ENCODE measurements around the gene CRELD2. TPM values are rescaled to one million over a fixed set of nuclear protein-coding genes. Genes with fewer than 3 reads are reported as not detected.

The CRELD2 gene
- total and polyA plus RNA-seq, 2 of the 8 experiments (the other 6 are each of a cell fraction or from before 2014, with no cell fraction given), result 24.5 to 36.6 TPM

DNA sequence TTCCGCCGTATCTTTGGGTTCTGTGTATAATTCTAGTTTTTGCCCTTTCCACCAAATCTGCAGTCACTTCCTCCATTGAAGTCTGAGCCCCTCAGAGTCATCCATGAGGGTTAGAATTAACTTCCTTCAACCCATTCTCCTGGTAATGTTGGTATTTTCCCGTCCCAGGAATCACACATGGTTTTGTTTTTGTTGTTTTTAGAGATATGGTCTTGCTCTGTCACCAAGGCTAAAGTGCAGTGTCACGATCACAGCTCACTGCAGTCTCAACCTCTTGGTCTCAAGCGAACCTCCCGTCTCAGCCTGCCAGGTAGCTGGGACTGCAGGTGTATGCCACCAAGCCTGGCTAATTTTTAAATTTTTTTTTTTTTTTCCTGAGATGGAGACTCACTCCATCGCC is 46.1 kb upstream of the CRELD2 start (continued):
- TF ChIP-seq SRF (IDR thresholded peaks at IDR 0.05; ENCODE audit: low read depth, low read length) (no peak), TCF12 (IDR thresholded peaks at IDR 0.05; ENCODE audit: low read depth, low read length) (no peak), BCL11A (IDR thresholded peaks at IDR 0.05; ENCODE audit: low read depth in 2 of 2, low read length in 2 of 2) (no peak), RFX5 (IDR thresholded peaks at IDR 0.05; ENCODE audit: borderline replicate concordance, low read depth, low read length) (no peak)
